OCI-M1 (cell line): ENCODE results near the gene HELZ2.
"Not testable (repeated sequence)": the region's sequence is repeated elsewhere in the genome, so short reads cannot be mapped to it uniquely, and the experiment has no call there.

Source experiments
- DNase-seq: peaks from one replicate; lab custom pipeline; 2025; lab: John Stamatoyannopoulos, UW

HELZ2 gene

DNA sequence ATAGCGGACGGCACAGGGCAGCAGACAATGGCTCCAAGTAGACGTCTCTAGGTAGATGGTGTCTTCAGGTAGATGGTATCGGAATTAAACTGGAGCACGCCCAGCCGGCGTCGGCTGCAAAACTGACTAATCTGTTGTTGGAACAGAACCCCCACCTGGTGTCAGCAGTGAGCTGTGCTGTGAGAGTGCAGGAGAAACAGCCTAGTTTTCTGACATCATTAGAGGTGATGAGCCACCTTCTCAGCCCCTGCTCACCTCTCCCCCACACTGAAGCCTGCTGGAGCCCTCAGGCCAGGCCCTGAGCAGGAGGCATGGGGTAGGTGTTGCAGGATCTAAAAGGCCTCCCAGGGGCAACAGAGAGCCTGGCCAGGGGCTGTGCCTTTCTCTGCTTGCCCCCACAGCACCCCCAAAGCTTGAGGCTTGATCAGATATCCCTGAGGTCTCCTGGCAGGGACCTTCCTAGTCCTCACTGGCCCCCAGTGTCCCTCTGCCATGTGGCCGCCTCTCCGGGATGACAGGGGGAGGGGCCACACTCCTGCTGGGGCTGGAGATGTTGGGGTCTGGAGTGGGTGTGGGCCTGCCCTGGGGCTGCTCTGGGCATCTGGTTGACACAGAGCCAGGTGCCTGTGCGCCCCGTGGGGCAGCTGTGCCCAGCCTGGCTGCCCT, 6.9 kb upstream of the HELZ2 start:
- DNase-seq: peak; percentile 14

- DNase-seq: peak; percentile 11
Observed at GRCh38 chr20:63579017-63579694, 5.1 kb upstream of the HELZ2 start.

- DNase-seq: no peak
Observed at GRCh38 chr20:63578224-63579016, 4.4 kb upstream of the HELZ2 start.

GRCh38 chr20:63577317-63577894, 3.4 kb upstream of the HELZ2 start:
- DNase-seq: no peak

- no peak for DNase-seq
Observed at GRCh38 chr20:63576311-63576710, 2.3 kb upstream of the HELZ2 start.

DNA sequence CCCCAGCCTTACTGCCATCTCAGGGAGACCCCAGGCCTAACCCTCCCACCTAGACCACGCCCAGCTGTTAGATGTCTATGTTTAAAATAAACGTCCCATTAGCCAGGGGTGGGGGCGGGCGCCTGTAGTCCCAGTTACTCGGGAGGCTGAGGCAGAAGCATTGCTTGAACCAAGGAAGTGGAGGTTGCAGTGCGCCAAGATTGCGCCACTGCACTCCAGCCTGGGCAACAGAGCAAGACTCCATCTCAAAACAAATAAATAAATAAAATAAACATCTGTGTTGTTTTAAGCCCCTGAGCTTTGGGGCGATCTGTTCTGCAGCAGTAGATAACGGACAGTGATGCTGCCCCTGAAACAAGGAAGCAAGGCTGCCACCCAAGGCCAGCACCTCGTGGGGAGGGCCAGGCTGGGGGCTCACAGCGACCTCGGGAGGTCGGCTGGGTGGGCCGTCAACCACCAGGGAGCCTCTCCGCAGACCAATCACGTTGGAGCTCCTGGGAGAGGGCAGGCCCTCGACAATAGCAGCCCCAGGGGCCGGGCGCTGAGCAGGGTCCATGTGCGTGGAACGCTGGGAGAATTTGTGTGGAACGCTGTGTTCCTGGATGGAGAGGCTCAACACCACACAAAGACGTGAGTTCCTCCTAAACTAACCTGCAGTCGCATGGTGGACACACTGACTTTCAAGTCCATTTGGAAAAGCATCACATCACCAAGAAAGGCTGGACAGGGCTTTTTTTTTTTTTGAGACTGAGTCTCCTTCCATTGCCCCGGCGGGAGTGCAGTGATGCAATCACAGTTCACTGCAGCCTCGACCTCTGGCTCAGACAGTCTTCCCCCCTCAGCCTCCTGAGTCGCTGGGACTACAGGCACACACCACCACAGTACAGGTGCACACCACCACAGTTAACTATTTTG, 1.0 kb upstream of the HELZ2 start:
- peak; percentile 3 for DNase-seq

DNA sequence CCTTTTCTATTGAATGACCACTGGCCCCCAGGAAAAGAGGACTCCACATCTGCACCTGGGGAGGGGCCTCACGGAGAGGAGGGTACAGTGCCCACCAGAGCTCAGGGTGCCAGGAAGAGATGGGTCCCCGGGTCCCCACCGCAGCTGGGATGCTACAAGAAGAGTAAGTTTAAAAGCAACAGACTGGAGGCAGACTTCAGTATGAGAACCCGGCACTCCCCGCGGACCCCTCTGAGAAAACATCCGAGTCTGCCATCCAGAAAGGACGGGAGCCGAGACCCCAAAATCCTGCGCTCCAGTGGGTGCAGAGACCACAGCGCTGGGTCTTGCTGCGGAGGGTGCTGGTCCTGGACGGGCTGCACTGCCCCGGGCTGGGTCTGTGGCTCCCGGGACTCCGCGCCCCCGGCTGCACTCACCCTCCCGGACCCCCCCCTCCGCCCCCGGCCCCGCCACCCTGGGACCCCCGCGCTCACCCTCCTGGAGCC, 350 bp downstream of the HELZ2 start:
- DNase-seq: peak; percentile 25

DNA sequence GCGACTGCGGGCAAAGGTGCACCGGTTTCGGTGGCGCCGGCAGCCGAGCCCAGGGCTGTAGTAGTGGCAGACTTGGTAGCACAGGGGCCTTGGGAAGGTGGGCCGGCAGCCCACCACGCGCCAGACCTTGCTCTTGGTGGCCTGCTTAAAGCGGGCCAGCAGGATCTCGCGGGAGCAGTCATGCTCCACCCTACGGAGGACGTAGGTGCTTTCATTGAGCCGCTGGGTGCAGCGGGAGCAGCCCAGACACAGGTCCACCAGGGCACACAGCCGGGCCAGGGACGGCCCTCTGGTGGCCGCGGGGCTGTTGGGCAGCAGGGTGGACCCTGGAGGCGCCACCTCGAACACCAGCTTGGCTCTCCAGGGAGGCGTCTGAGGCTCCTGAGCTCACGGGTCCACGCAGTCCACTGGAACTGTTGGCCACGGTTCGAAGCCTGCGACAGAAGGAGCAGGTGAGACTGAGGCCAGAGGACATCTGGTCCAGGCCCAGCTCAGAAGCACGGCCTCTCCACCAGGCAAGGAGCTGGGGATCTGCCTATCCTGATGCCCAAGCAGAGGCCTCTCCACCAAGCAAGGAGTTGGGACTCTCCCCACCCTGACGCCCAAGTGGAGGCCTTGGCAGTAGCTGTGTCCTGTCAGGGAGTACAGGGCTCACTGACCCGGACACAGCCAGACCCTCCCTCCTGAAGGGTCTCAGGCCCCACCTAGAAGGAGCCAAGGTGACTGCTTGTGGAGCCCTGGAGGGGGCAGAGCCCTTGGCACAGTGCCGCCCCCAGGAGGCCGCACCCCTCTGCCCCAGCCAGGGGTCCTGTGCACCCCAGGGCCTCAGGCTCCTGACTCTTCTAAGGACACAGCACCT, 1.0 kb downstream of the HELZ2 start:
- peak; percentile 33 for DNase-seq

- no peak for DNase-seq
Observed at GRCh38 chr20:63572071-63572787, 1.8 kb downstream of the HELZ2 start.

- DNase-seq: not testable (repeated sequence)
Observed at GRCh38 chr20:63571087-63571478, 3.0 kb downstream of the HELZ2 start.

GRCh38 chr20:63570281-63571086, 3.6 kb downstream of the HELZ2 start:
- no peak for DNase-seq

DNA sequence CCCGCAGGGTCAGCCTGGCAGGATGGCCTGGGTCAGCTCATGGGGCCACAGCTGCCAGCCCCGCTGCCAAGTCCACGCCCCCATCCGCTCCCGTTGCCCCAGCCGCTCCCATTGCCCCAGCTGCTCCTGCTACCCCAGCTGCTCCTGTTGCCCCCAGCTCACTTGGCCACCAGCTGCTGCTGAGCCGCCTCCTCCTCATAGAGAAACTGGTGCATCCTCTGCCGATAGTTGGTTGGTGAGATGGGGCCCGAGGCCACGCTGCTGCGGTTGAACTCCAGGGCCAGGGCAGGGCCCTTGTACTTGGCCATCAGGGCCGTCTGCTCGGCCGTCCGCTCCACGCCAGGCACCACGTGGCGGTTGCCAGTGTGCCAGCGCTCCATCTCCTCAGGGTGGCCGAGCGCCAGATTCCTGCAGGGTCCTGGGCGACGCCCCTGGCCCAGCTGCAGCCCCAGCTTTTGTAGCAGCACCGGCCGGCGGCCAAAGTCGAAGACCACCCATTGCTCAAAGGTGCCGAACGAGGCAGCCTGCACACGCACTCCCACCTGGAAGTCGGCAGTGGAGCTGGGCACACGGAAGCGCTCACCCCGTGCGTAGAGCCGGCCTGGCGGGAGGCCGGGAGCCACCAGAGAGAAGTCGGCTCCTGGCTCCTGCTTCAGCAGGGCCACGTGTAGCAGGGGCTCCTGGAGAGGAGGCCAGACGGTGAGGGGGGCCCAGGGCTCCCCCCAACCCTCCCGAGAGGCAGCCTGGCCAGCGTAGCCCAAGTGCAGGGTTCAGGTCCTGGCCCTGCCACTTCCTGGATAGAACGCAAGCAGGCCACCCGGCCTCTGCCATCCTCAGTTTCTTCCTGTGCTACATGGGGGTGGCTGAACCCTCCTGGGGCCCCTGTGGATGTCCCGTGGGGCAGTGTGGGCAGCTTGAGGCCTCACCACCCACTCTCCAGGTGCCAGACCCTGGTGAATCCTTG, 4.8 kb downstream of the HELZ2 start:
- no peak for DNase-seq

GRCh38 chr20:63568170-63568981, 5.7 kb downstream of the HELZ2 start:
- DNase-seq: no peak

GRCh38 chr20:63567386-63568169, 6.5 kb downstream of the HELZ2 start:
- peak; percentile 86 for DNase-seq

- no peak for DNase-seq
Observed at GRCh38 chr20:63567136-63567385, 7.0 kb downstream of the HELZ2 start.

GRCh38 chr20:63566395-63567135, 7.5 kb downstream of the HELZ2 start:
- DNase-seq: no peak
